WTC11 (cell line): ENCODE data around the gene TMEM229B. TPM values are rescaled to one million over a fixed set of nuclear protein-coding genes. Genes with fewer than 3 reads are reported as not detected.

Experiments used
- ATAC-seq: fragments of 200-7000 bp; cut with Tn5 transposase; 2 replicates; pipeline ENCODE4 v1.10.0; 2021; ENCODE audit warnings: mild to moderate bottlenecking, moderate library complexity
- CTCF ChIA-PET: fragments of 300-600 bp; sonication (Branson Sonifier 250); formaldehyde crosslinking; loops from one replicate; lab custom pipeline; 2021; ENCODE audit warnings: antibody characterized with exemption; lab: Charles Lee
- POLR2A ChIA-PET: fragments of 350-600 bp; sonication (Branson Sonifier 250); formaldehyde crosslinking; loops from one replicate; lab custom pipeline; 2021; ENCODE audit warnings: antibody characterized with exemption; lab: Charles Lee
- DNase-seq: peaks from one replicate; pipeline ENCODE4 v3.0.0; 2021; ENCODE audit warnings: low spot score
- H3K27ac Mint-ChIP-seq: 2 replicates; pipeline ENCODE4 v1.8.0; 2021; ENCODE audit warnings: mixed read lengths
- H3K27me3 Mint-ChIP-seq: 2 replicates; pipeline ENCODE4 v1.8.0; 2021; ENCODE audit warnings: low read depth, mild to moderate bottlenecking, moderate library complexity, mixed read lengths
- H3K36me3 Mint-ChIP-seq: 2 replicates; pipeline ENCODE4 v1.8.0; 2021; ENCODE audit warnings: mixed read lengths
- H3K4me1 Mint-ChIP-seq: 2 replicates; pipeline ENCODE4 v1.8.0; 2022; ENCODE audit warnings: mixed read lengths
- H3K4me3 Mint-ChIP-seq: 2 replicates; pipeline ENCODE4 v1.8.0; 2021; ENCODE audit warnings: mild to moderate bottlenecking, moderate library complexity, mixed read lengths
- H3K9me3 Mint-ChIP-seq: 2 replicates; pipeline ENCODE4 v1.8.0; 2021; ENCODE audit warnings: mixed read lengths
- CBFB ChIP-seq: sonication (generic); formaldehyde crosslinking; IDR thresholded peaks from 2 replicates; pipeline ENCODE4 v1.8.1; 2022; ENCODE audit warnings: mild to moderate bottlenecking, low read depth, missing genetic modification reagents
- CREB1 ChIP-seq: sonication (generic); formaldehyde crosslinking; IDR thresholded peaks from 2 replicates; pipeline ENCODE4 v1.8.0; 2023; ENCODE audit warnings: mild to moderate bottlenecking, missing genetic modification reagents
- KAT7 ChIP-seq: sonication (generic); formaldehyde crosslinking; IDR thresholded peaks from 2 replicates; pipeline ENCODE4 v1.8.1; 2023; ENCODE audit warnings: missing genetic modification reagents, mild to moderate bottlenecking, borderline replicate concordance
- MYBL2 ChIP-seq: sonication (generic); formaldehyde crosslinking; IDR thresholded peaks from 2 replicates; pipeline ENCODE4 v1.8.1; 2023; ENCODE audit warnings: mild to moderate bottlenecking, moderate library complexity, missing genetic modification reagents
- PRRX2 ChIP-seq: fragments of 250-450 bp; sonication (Bioruptor Pico); IDR thresholded peaks from 2 replicates; pipeline ENCODE4 v1.8.0; 2021; ENCODE audit warnings: mild to moderate bottlenecking
- RELA ChIP-seq: sonication (generic); formaldehyde crosslinking; IDR thresholded peaks from 2 replicates; pipeline ENCODE4 v1.8.1; 2022; ENCODE audit warnings: missing genetic modification reagents, mild to moderate bottlenecking, borderline replicate concordance
- SP1 ChIP-seq: sonication (generic); formaldehyde crosslinking; conservative IDR thresholded peaks from 2 replicates; pipeline ENCODE4 v1.8.1; 2022; ENCODE audit warnings: missing genetic modification reagents
- TEAD1 ChIP-seq: sonication (generic); formaldehyde crosslinking; IDR thresholded peaks from 2 replicates; pipeline ENCODE4 v1.8.0; 2022; ENCODE audit warnings: mild to moderate bottlenecking, missing genetic modification reagents
- TP53 ChIP-seq: sonication (generic); formaldehyde crosslinking; IDR thresholded peaks from 2 replicates; pipeline ENCODE4 v1.8.1; 2023; ENCODE audit warnings: mild to moderate bottlenecking, missing genetic modification reagents
- ZBTB21 ChIP-seq: sonication (generic); formaldehyde crosslinking; IDR thresholded peaks from 2 replicates; pipeline ENCODE4 v1.8.1; 2023; ENCODE audit warnings: mild to moderate bottlenecking, missing genetic modification reagents, borderline replicate concordance
- ZNF317 ChIP-seq: sonication (generic); formaldehyde crosslinking; IDR thresholded peaks from 2 replicates; pipeline ENCODE4 v1.8.1; 2023; ENCODE audit warnings: low read depth, mild to moderate bottlenecking, moderate library complexity, missing genetic modification reagents, borderline replicate concordance
- ZNF416 ChIP-seq: fragments of 250-450 bp; sonication (Bioruptor Pico); IDR thresholded peaks from 2 replicates; pipeline ENCODE4 v1.9.0; 2021; ENCODE audit warnings: mild to moderate bottlenecking, inconsistent platforms
- total RNA-seq: library from RNA; stranded (reverse); gene quantifications from 3 replicates; pipeline ENCODE4 v1.2.3, GENCODE V29; 2021
- TF ChIP-seq, protein P1 (sequence below): fragments of 250-450 bp; sonication (Bioruptor Pico); IDR thresholded peaks from 2 replicates; pipeline ENCODE4 v1.9.0; 2021; ENCODE audit warnings: mild to moderate bottlenecking, borderline replicate concordance
- TF ChIP-seq, protein P2 (sequence below): fragments of 200-600 bp; IDR thresholded peaks from 2 replicates; pipeline ENCODE4 v1.8.0; 2022; ENCODE audit warnings: antibody characterized with exemption
- TF ChIP-seq, protein P3 (sequence below): fragments of 250-450 bp; sonication (Bioruptor Pico); IDR thresholded peaks from 2 replicates; pipeline ENCODE4 v1.9.0; 2021; ENCODE audit warnings: moderate library complexity, mild to moderate bottlenecking, inconsistent platforms, borderline replicate concordance
- TF ChIP-seq, protein P4 (sequence below): sonication (generic); formaldehyde crosslinking; IDR thresholded peaks from 2 replicates; pipeline ENCODE4 v1.8.1; 2023; ENCODE audit warnings: mild to moderate bottlenecking, missing genetic modification reagents
- TF ChIP-seq, protein P5 (sequence below): sonication (generic); formaldehyde crosslinking; IDR thresholded peaks from 2 replicates; pipeline ENCODE4 v1.8.0; 2023; ENCODE audit warnings: mild to moderate bottlenecking, missing genetic modification reagents
- TF ChIP-seq, protein P6 (sequence below): sonication (generic); formaldehyde crosslinking; conservative IDR thresholded peaks from 2 replicates; pipeline ENCODE4 v1.8.1; 2022; ENCODE audit warnings: mild to moderate bottlenecking, missing genetic modification reagents

Gene TMEM229B
- total RNA-seq, 1 experiment from 2014 or later: 0.90 TPM

DNA sequence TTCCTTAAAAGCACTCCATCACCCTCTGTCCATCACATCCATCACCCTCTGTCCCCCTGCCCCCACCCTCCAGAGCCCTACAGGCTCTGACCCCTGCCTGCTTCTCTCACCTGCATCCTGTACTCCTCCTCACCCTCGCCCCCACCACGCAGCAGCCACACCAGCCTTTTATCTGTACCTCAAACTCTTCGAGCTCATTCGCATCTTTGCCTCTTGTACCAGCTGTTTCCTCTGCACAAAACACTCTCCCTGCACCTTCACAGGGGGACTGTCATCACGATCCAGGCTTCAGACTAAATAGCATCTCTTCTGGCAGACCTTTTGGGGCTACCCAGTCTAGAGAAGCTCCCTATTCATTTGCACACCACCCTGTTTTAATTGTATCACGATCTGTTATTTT lies 24.1 kb downstream of the TMEM229B start (continued):
- TF ChIP-seq, protein P1, sequence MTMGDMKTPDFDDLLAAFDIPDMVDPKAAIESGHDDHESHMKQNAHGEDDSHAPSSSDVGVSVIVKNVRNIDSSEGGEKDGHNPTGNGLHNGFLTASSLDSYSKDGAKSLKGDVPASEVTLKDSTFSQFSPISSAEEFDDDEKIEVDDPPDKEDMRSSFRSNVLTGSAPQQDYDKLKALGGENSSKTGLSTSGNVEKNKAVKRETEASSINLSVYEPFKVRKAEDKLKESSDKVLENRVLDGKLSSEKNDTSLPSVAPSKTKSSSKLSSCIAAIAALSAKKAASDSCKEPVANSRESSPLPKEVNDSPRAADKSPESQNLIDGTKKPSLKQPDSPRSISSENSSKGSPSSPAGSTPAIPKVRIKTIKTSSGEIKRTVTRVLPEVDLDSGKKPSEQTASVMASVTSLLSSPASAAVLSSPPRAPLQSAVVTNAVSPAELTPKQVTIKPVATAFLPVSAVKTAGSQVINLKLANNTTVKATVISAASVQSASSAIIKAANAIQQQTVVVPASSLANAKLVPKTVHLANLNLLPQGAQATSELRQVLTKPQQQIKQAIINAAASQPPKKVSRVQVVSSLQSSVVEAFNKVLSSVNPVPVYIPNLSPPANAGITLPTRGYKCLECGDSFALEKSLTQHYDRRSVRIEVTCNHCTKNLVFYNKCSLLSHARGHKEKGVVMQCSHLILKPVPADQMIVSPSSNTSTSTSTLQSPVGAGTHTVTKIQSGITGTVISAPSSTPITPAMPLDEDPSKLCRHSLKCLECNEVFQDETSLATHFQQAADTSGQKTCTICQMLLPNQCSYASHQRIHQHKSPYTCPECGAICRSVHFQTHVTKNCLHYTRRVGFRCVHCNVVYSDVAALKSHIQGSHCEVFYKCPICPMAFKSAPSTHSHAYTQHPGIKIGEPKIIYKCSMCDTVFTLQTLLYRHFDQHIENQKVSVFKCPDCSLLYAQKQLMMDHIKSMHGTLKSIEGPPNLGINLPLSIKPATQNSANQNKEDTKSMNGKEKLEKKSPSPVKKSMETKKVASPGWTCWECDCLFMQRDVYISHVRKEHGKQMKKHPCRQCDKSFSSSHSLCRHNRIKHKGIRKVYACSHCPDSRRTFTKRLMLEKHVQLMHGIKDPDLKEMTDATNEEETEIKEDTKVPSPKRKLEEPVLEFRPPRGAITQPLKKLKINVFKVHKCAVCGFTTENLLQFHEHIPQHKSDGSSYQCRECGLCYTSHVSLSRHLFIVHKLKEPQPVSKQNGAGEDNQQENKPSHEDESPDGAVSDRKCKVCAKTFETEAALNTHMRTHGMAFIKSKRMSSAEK (CRISPR knock-in tag): no peak
- no peak for TF ChIP-seq ZBTB21
- no peak for TF ChIP-seq CREB1 (CRISPR knock-in tag)
- no peak for TF ChIP-seq CBFB
- no peak for TF ChIP-seq ZNF317 (CRISPR knock-in tag)
- TF ChIP-seq, protein P2, sequence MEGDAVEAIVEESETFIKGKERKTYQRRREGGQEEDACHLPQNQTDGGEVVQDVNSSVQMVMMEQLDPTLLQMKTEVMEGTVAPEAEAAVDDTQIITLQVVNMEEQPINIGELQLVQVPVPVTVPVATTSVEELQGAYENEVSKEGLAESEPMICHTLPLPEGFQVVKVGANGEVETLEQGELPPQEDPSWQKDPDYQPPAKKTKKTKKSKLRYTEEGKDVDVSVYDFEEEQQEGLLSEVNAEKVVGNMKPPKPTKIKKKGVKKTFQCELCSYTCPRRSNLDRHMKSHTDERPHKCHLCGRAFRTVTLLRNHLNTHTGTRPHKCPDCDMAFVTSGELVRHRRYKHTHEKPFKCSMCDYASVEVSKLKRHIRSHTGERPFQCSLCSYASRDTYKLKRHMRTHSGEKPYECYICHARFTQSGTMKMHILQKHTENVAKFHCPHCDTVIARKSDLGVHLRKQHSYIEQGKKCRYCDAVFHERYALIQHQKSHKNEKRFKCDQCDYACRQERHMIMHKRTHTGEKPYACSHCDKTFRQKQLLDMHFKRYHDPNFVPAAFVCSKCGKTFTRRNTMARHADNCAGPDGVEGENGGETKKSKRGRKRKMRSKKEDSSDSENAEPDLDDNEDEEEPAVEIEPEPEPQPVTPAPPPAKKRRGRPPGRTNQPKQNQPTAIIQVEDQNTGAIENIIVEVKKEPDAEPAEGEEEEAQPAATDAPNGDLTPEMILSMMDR: no peak

DNA sequence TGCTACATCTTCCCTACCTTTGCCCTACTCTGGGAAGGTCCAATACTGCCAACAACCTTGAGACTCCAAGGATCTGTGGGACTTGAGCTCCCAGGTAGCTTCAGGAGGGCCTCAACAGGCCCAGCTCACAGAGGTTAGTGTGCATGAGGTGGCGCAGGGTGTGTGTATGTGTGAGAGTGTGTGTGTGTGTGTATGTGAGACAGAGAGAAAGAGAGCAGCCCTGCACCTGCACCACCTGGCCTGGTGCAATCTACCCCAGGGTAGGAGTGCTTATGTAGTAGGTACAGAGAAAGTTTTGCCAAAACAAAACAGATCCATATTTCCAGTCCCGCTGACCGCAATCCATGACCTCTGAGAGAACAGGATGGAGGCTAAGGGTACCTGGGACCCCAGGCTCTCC lies 24.6 kb downstream of the TMEM229B start:
- Mint-ChIP-seq H3K4me3 (no peak overlapping the region), H3K4me1 (peaks cover 10% of the 10 kb centered on the region; the same call in 1 of the 2 replicates), H3K36me3 (no peaks in the 10 kb centered on the region), H3K27me3 (peaks cover 6% of the 10 kb centered on the region), H3K9me3 (no peaks in the 10 kb centered on the region), H3K27ac (no peak overlapping the region; the same call in 1 of the 2 replicates)
- no peak for ATAC-seq
- no peak for DNase-seq
- no peak for TF ChIP-seq TEAD1 (CRISPR knock-in tag)
- TF ChIP-seq, protein P3, sequence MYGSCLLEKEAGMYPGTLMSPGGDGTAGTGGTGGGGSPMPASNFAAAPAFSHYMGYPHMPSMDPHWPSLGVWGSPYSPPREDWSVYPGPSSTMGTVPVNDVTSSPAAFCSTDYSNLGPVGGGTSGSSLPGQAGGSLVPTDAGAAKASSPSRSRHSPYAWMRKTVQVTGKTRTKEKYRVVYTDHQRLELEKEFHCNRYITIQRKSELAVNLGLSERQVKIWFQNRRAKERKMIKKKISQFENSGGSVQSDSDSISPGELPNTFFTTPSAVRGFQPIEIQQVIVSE: no peak
- TF ChIP-seq, protein P4, sequence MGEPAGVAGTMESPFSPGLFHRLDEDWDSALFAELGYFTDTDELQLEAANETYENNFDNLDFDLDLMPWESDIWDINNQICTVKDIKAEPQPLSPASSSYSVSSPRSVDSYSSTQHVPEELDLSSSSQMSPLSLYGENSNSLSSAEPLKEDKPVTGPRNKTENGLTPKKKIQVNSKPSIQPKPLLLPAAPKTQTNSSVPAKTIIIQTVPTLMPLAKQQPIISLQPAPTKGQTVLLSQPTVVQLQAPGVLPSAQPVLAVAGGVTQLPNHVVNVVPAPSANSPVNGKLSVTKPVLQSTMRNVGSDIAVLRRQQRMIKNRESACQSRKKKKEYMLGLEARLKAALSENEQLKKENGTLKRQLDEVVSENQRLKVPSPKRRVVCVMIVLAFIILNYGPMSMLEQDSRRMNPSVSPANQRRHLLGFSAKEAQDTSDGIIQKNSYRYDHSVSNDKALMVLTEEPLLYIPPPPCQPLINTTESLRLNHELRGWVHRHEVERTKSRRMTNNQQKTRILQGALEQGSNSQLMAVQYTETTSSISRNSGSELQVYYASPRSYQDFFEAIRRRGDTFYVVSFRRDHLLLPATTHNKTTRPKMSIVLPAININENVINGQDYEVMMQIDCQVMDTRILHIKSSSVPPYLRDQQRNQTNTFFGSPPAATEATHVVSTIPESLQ (CRISPR knock-in tag): no peak
- POLR2A ChIA-PET: no interaction called here
- CTCF ChIA-PET: interaction anchor here (0.5 to 4.9 kb wide), 6 partner anchors 13 to 240 kb away, joined by 3 to 37 read pairs (median 11); no protein-coding TSS in a partner anchor

DNA sequence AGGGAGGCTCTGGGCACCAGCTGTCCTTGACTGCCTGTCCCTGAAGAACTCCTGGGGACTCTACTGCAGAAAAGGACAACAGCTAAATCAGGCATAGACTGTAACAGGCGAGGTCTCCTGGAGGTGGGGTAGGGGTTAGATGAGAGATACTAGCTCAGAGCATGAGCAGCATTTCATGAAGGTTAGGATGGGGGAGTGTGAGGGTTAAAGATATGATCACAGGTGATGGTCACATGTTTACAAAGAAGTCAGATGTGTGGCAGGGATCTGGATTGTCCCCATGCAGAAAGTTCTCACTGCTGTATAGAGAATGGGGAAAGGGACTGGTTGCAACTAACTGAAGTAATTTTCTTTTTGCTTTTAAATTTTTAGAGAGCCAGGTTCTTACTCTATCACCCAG lies 26.5 kb downstream of the TMEM229B start:
- no peaks in the 10 kb centered on the region for H3K36me3 Mint-ChIP-seq
- H3K4me3 Mint-ChIP-seq: no peak overlapping the region
- no peaks in the 10 kb centered on the region for H3K9me3 Mint-ChIP-seq
- H3K27ac Mint-ChIP-seq: no peak overlapping the region
- peaks cover 10% of the 10 kb centered on the region; the same call in 1 of the 2 replicates for H3K27me3 Mint-ChIP-seq
- ATAC-seq: no peak
- no peak for DNase-seq
- no peak for TF ChIP-seq ZNF416 (CRISPR knock-in tag)
- ChIA-PET CTCF (interaction anchor here (0.6 to 1.5 kb wide), 3 partner anchors 35 to 109 kb away, joined by 3 to 7 read pairs (median 3); no protein-coding TSS in a partner anchor), POLR2A (no interaction called here)
- peaks cover 18% of the 10 kb centered on the region for H3K4me1 Mint-ChIP-seq

DNA sequence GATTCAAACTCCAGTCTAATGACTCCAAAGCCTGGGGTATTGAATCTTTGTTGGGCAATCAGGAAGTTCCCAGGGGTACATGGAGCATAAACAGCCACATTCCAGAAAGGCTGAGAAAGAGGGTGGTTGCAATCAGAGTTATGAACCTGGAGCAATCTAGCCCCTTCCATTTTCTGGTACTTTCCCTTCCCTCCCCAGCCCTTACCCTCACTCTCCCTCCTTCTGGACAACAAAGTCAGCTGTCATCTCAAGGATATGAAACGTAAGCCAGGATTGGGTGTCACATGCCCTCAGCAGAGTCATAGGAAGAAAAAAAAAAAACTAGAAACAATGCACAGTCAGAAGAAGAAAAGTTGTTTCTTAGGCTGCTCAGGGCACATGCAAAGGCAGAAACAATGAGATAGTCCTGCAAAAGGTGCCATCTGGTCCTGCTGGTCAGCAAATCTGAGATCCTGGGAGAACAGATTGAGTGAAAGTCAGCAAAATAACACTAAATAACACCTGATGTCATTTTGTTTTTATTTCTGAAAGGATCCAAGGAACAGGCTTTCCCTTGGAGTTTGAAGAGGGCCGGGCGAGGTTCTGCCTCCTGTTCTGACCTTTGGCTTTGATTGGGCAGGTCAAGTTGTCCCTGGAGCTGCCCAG lies 27.1 kb downstream of the TMEM229B start:
- CTCF ChIA-PET: interaction anchor here (0.6 to 1.5 kb wide), 3 partner anchors 34 to 110 kb away, joined by 3 to 7 read pairs (median 3); no protein-coding TSS in a partner anchor
- TF ChIP-seq KAT7 (CRISPR knock-in tag) (no peak), SP1 (no peak), MYBL2 (CRISPR knock-in tag) (no peak), RELA (no peak), TP53 (no peak), PRRX2 (CRISPR knock-in tag) (no peak)
- TF ChIP-seq, protein P5, sequence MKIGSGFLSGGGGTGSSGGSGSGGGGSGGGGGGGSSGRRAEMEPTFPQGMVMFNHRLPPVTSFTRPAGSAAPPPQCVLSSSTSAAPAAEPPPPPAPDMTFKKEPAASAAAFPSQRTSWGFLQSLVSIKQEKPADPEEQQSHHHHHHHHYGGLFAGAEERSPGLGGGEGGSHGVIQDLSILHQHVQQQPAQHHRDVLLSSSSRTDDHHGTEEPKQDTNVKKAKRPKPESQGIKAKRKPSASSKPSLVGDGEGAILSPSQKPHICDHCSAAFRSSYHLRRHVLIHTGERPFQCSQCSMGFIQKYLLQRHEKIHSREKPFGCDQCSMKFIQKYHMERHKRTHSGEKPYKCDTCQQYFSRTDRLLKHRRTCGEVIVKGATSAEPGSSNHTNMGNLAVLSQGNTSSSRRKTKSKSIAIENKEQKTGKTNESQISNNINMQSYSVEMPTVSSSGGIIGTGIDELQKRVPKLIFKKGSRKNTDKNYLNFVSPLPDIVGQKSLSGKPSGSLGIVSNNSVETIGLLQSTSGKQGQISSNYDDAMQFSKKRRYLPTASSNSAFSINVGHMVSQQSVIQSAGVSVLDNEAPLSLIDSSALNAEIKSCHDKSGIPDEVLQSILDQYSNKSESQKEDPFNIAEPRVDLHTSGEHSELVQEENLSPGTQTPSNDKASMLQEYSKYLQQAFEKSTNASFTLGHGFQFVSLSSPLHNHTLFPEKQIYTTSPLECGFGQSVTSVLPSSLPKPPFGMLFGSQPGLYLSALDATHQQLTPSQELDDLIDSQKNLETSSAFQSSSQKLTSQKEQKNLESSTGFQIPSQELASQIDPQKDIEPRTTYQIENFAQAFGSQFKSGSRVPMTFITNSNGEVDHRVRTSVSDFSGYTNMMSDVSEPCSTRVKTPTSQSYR: no peak
- TF ChIP-seq, protein P6, sequence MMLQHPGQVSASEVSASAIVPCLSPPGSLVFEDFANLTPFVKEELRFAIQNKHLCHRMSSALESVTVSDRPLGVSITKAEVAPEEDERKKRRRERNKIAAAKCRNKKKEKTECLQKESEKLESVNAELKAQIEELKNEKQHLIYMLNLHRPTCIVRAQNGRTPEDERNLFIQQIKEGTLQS (CRISPR knock-in tag): no peak

More for the DNA sequence above, 27.1 kb downstream of the TMEM229B start:
- peaks cover 10% of the 10 kb centered on the region; the same call in 1 of the 2 replicates for H3K27me3 Mint-ChIP-seq
- no peak overlapping the region for H3K4me3 Mint-ChIP-seq
- peaks cover 5% of the 10 kb centered on the region for H3K9me3 Mint-ChIP-seq
- H3K4me1 Mint-ChIP-seq: peaks cover 18% of the 10 kb centered on the region
- POLR2A ChIA-PET: no interaction called here
- H3K36me3 Mint-ChIP-seq: no peaks in the 10 kb centered on the region
- DNase-seq (no peak), ATAC-seq (no peak)
- no peak overlapping the region for H3K27ac Mint-ChIP-seq
